H1 (cell line): Measurements from ENCODE around the gene RFTN2. TPM values are rescaled to one million over a fixed set of nuclear protein-coding genes. Genes with fewer than 3 reads are reported as not detected.
A peak's percentile ranks its signal among the peaks of the same experiment; 100 is the strongest.

Experiments
- CTCF ChIA-PET: fragments of 300-600 bp; sonication (Branson Sonifier 250); formaldehyde crosslinking; loops from one replicate; lab custom pipeline; 2021; ENCODE audit not compliant: partially characterized antibody; lab: Charles Lee
- POLR2A ChIA-PET: fragments of 300-600 bp; sonication (Branson Sonifier 250); formaldehyde crosslinking; loops from one replicate; lab custom pipeline; 2021; ENCODE audit warnings: inconsistent platforms; ENCODE audit not compliant: partially characterized antibody; lab: Charles Lee
- DNase-seq, 2 experiments: peaks; one replicate each; pipeline versions ENCODE4 v3.0.0 to v3.0.0-alpha.2; 2010 to 2022; ENCODE audit warnings: low spot score in 2 of 2, low read depth in 1 of 2, mixed read lengths in 1 of 2
- FAIRE-seq: peaks from 2 replicates; lab custom pipeline; 2011; peaks lifted over from hg19 to GRCh38; lab: Jason Lieb, UNC
- H2AFZ ChIP-seq: 2 replicates; pipeline ENCODE4 v1.8.1; 2012; ENCODE audit warnings: low read length, inconsistent platforms
- H2AK5ac ChIP-seq: 2 replicates; pipeline ENCODE4 v1.6.1; 2013; ENCODE audit warnings: low read depth, low read length
- H2BK120ac ChIP-seq: replicated peaks from 2 replicates; pipeline ENCODE3; 2013; ENCODE audit warnings: low read depth, low read length, inconsistent platforms
- H2BK12ac ChIP-seq: 2 replicates; pipeline ENCODE4 v1.6.1; 2013; ENCODE audit warnings: low read depth, low read length
- H2BK15ac ChIP-seq: 2 replicates; pipeline ENCODE4 v1.6.1; 2013; ENCODE audit warnings: low read length
- H2BK20ac ChIP-seq: 2 replicates; pipeline ENCODE4 v1.6.1; 2013; ENCODE audit warnings: low read length
- H2BK5ac ChIP-seq: 2 replicates; pipeline ENCODE4 v1.6.1; 2013; ENCODE audit warnings: low read depth, low read length
- H3K14ac ChIP-seq: 2 replicates; pipeline ENCODE4 v1.6.1; 2013; ENCODE audit warnings: inconsistent platforms; ENCODE audit not compliant: insufficient read length
- H3K18ac ChIP-seq: 2 replicates; pipeline ENCODE4 v1.6.1; 2013; ENCODE audit warnings: low read length; ENCODE audit errors: extremely low read depth
- H3K23ac ChIP-seq: 2 replicates; pipeline ENCODE4 v1.6.1; 2013; ENCODE audit warnings: inconsistent platforms; ENCODE audit not compliant: insufficient read length
- H3K23me2 ChIP-seq: 2 replicates; pipeline ENCODE4 v1.6.1; 2013; ENCODE audit warnings: low read depth, low read length
- H3K27ac ChIP-seq: 2 replicates; pipeline ENCODE4 v1.6.1; 2011; ENCODE audit warnings: low read depth, low read length, inconsistent platforms
- H3K27me3 ChIP-seq, 4 experiments: replicated peaks in 1 of 4; 1 replicate in 1 of 4; 2 replicates in 3 of 4; pipeline versions ENCODE4 v1.6.1 to v1.8.1; 2011 to 2013; ENCODE audit warnings: low read length in 3 of 4, mild to moderate bottlenecking in 3 of 4, inconsistent platforms in 2 of 4, mixed read lengths in 2 of 4, moderate library complexity in 1 of 4; ENCODE audit not compliant: control insufficient read depth in 3 of 4, insufficient read depth in 3 of 4; ENCODE audit errors: extremely low read depth in 1 of 4
- H3K36me3 ChIP-seq, 4 experiments: 2 replicates each; pipeline versions ENCODE4 v1.6.1 to v1.8.1; 2011 to 2013; ENCODE audit warnings: mild to moderate bottlenecking in 4 of 4, low read length in 3 of 4, moderate library complexity in 2 of 4, control low read depth in 1 of 4, inconsistent platforms in 1 of 4; ENCODE audit not compliant: insufficient read depth in 4 of 4, control insufficient read depth in 2 of 4
- H3K4ac ChIP-seq: replicated peaks from 2 replicates; pipeline ENCODE3; 2013; ENCODE audit warnings: low read length, low read depth, mixed read lengths, inconsistent platforms; ENCODE audit not compliant: insufficient read length
- H3K4me1 ChIP-seq, 4 experiments: replicated peaks in 1 of 4; 1 replicate in 1 of 4; 2 replicates in 3 of 4; pipeline versions ENCODE4 v1.6.1 to v1.8.1; 2011 to 2013; ENCODE audit warnings: low read length in 3 of 4, inconsistent platforms in 2 of 4, mixed read lengths in 1 of 4; ENCODE audit not compliant: insufficient read depth in 4 of 4, control insufficient read depth in 3 of 4
- H3K4me2 ChIP-seq, 2 experiments: 2 replicates each; pipeline versions ENCODE4 v1.6.1 to v1.8.1; 2011 to 2013; ENCODE audit warnings: low read depth in 2 of 2, low read length in 2 of 2, control low read depth in 1 of 2, inconsistent platforms in 1 of 2, mild to moderate bottlenecking in 1 of 2; ENCODE audit not compliant: insufficient read depth in 1 of 2
- H3K4me3 ChIP-seq, 4 experiments: fragments of 200-600, 300-600 bp in 1 of 4; sonication (generic), shearing (Covaris generic), sonication (Bioruptor Twin) in 1 of 4; 2 replicates each; pipeline versions ENCODE4 v1.5.1 to v1.8.1; 2011 to 2016; ENCODE audit warnings: low read length in 4 of 4, low read depth in 3 of 4, control low read depth in 2 of 4, inconsistent platforms in 2 of 4, mild to moderate bottlenecking in 2 of 4, mixed read lengths in 1 of 4, moderate library complexity in 1 of 4; ENCODE audit not compliant: insufficient read depth in 2 of 4; ENCODE audit errors: extremely low read depth in 1 of 4
- H3K56ac ChIP-seq: replicated peaks from 2 replicates; pipeline ENCODE3; 2013; ENCODE audit warnings: low read depth, mild to moderate bottlenecking, mixed read lengths, low read length, inconsistent platforms; ENCODE audit not compliant: insufficient read length
- H3K79me1 ChIP-seq: 2 replicates; pipeline ENCODE4 v1.6.1; 2013; ENCODE audit warnings: low read depth, low read length, control low read depth
- H3K79me2 ChIP-seq, 2 experiments: 2 replicates each; pipeline versions ENCODE4 v1.6.1 to v1.8.1; 2012 to 2013; ENCODE audit warnings: low read length in 2 of 2, mild to moderate bottlenecking in 2 of 2, inconsistent platforms in 1 of 2; ENCODE audit not compliant: insufficient read depth in 2 of 2, control insufficient read depth in 1 of 2
- H3K9ac ChIP-seq, 4 experiments: replicated peaks in 1 of 4; 1 replicate in 1 of 4; 2 replicates in 3 of 4; pipeline versions ENCODE4 v1.6.1 to v1.8.1; 2011 to 2013; ENCODE audit warnings: low read depth in 3 of 4, low read length in 3 of 4, control low read depth in 2 of 4, mild to moderate bottlenecking in 2 of 4, moderate library complexity in 2 of 4, inconsistent platforms in 1 of 4; ENCODE audit errors: extremely low read depth in 1 of 4
- H3K9me3 ChIP-seq, 2 experiments: 2 replicates each; pipeline versions ENCODE4 v1.6.1 to v1.8.1; 2012 to 2013; ENCODE audit warnings: mild to moderate bottlenecking in 2 of 2, moderate library complexity in 2 of 2, control low read depth in 1 of 2, inconsistent platforms in 1 of 2, low read depth in 1 of 2, low read length in 1 of 2, mixed read lengths in 1 of 2; ENCODE audit not compliant: insufficient read depth in 2 of 2
- H4K20me1 ChIP-seq, 2 experiments: replicated peaks in 1 of 2; 2 replicates each; pipeline versions ENCODE3 to v1.8.1; 2011 to 2013; ENCODE audit warnings: inconsistent platforms in 2 of 2, low read length in 2 of 2, mild to moderate bottlenecking in 1 of 2; ENCODE audit not compliant: insufficient read depth in 2 of 2, control insufficient read depth in 1 of 2
- H4K5ac ChIP-seq: 2 replicates; pipeline ENCODE4 v1.6.1; 2013; ENCODE audit warnings: low read length, low read depth, mixed read lengths, inconsistent platforms; ENCODE audit not compliant: insufficient read length
- H4K8ac ChIP-seq: 2 replicates; pipeline ENCODE4 v1.8.0; 2013; ENCODE audit warnings: mild to moderate bottlenecking, moderate library complexity, low read length, inconsistent platforms; ENCODE audit not compliant: insufficient read depth; ENCODE audit errors: extremely low read depth
- H4K91ac ChIP-seq: replicated peaks from 2 replicates; pipeline ENCODE3; 2013; ENCODE audit warnings: low read length, mixed read lengths, inconsistent platforms; ENCODE audit not compliant: insufficient read length
- BACH1 ChIP-seq: IDR thresholded peaks from 2 replicates; pipeline ENCODE4 v1.6.1; 2012; ENCODE audit warnings: low read length, improper control_type of control experiment
- FOSL1 ChIP-seq: IDR thresholded peaks from 2 replicates; pipeline ENCODE4 v1.6.1; 2011; ENCODE audit warnings: mild to moderate bottlenecking, low read depth, low read length, moderate library complexity; ENCODE audit not compliant: insufficient read depth
- GABPA ChIP-seq: IDR thresholded peaks from 2 replicates; pipeline ENCODE4 v1.6.1; 2011; ENCODE audit warnings: mild to moderate bottlenecking, low read length, moderate library complexity, borderline replicate concordance; ENCODE audit not compliant: insufficient read depth
- HDAC6 ChIP-seq: IDR thresholded peaks from one replicate; pipeline ENCODE4 v1.7.1; 2012; ENCODE audit warnings: low read depth, mild to moderate bottlenecking, inconsistent platforms, low read length, moderate library complexity
- POLR2AphosphoS5 ChIP-seq: IDR thresholded peaks from 2 replicates; pipeline ENCODE4 v1.6.1; 2011; ENCODE audit warnings: low read depth, low read length
- SP4 ChIP-seq: IDR thresholded peaks from 2 replicates; pipeline ENCODE4 v1.6.1; 2012; ENCODE audit warnings: low read length, inconsistent platforms
- SRF ChIP-seq: IDR thresholded peaks from 2 replicates; pipeline ENCODE4 v1.6.1; 2011; ENCODE audit warnings: mild to moderate bottlenecking, low read depth, low read length, moderate library complexity
- SUZ12 ChIP-seq: fragments of 200-600 bp; sonication (generic); IDR thresholded peaks from 2 replicates; pipeline ENCODE4 v1.6.1; 2012; ENCODE audit warnings: mild to moderate bottlenecking, inconsistent platforms, low read length, moderate library complexity, mixed read lengths
- ZNF274 ChIP-seq: IDR thresholded peaks from 2 replicates; pipeline ENCODE4 v1.7.0; 2012; ENCODE audit warnings: low read length, borderline replicate concordance; ENCODE audit errors: extremely low read depth
- WGBS, 2 experiments: shearing (Covaris generic) in 1 of 2; methylation state at CpG; one replicate each; pipeline versions ENCODE4 v1.1.6 to v1.1.7; 2013 to 2015; ENCODE audit warnings: low lambda C conversion rate in 2 of 2, mixed read lengths in 2 of 2, inconsistent platforms in 1 of 2, low coverage in 1 of 2, missing lambda C conversion rate in 1 of 2; ENCODE audit not compliant: insufficient replicate concordance in 2 of 2, insufficient coverage in 1 of 2, insufficient read length in 1 of 2; ENCODE audit errors: extremely low coverage in 1 of 2, missing lambda C conversion rate in 1 of 2; 5-methylcytosine and 5-hydroxymethylcytosine counted together
- polyA plus RNA-seq, 7 experiments: library from polyadenylated mRNA; depleted of rRNA in 3 of 7; stranded (reverse) in 5 of 7; unstranded in 2 of 7; fragments of >200 nt in 5 of 7; fragments of 200-250 nt in 2 of 7; gene quantifications; 1 replicate in 5 of 7; 2 replicates in 1 of 7; 4 replicates in 1 of 7; pipeline versions ENCODE4 v1.2.1 to v1.2.3, GENCODE V29; 2011 to 2013; ENCODE audit warnings: missing spikeins in 2 of 7, mixed read lengths in 2 of 7
- total RNA-seq: library from RNA; stranded (reverse); fragmentation: NEBNext Ultra II Directional; extraction: Animal tissue kit (Norgen Biotek cat#: 25700); gene quantifications from 2 replicates; pipeline ENCODE4 v1.2.1, GENCODE V29; 2021

RFTN2 gene
- total and polyA plus RNA-seq, 2 of the 8 experiments (the other 6 are each of a cell fraction or from before 2014, with no cell fraction given), result 2.3 to 2.4 TPM

DNA sequence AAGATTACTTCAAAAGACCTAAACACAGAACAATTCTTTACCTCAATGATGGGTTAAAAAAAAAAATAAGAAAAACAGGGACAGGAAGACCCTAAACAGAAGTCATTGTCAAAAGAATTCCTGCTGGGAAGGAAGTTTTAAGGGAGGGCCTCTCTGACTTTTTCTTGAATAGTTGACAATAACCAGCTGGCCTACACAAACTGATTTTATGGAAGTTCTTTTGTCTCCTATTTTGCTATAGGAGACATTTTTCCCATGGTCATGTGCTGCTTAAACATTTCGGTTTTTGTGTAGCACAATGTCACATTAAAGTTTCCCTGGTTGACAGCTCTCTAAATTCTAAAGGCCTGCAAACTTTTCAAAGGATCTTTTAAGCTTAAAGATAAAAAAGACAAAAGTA is 55.3 kb downstream of the RFTN2 start:
- Histone ChIP-seq H2BK120ac (no peak overlapping the region), H3K4me2 (peak overlapping the region in 1 of 2 experiments; percentile 23; a peak in 1 of 4 replicates), H2BK15ac (no peak overlapping the region), H3K23me2 (no peaks in the 10 kb centered on the region), H3K79me2 (no peaks in the 10 kb centered on the region), H3K56ac (no peak overlapping the region), H3K18ac (no peak overlapping the region), H2AFZ (no peak overlapping the region), H4K91ac (no peak overlapping the region), H3K27ac (no peak overlapping the region), H3K4me1 (peaks cover 0 to 3% (median 0%) of the 10 kb centered on the region in 4 experiments; a peak in 2 of 7 replicates), H4K20me1 (no peaks in the 10 kb centered on the region), H4K8ac (no peak overlapping the region), H3K4me3 (no peak overlapping the region), H3K14ac (no peak overlapping the region), H3K9ac (no peak overlapping the region), H2BK12ac (no peak overlapping the region), H3K79me1 (no peaks in the 10 kb centered on the region), H2BK5ac (no peak overlapping the region), H3K23ac (no peak overlapping the region), H3K36me3 (no peaks in the 10 kb centered on the region), H3K9me3 (no peaks in the 10 kb centered on the region), H4K5ac (no peak overlapping the region), H3K27me3 (no peaks in the 10 kb centered on the region), H2AK5ac (no peak overlapping the region), H2BK20ac (no peak overlapping the region), H3K4ac (no peak overlapping the region)
- no peak for DNase-seq
- ChIA-PET CTCF (no interaction called here), POLR2A (interaction anchor here (1.0 kb wide), 1 partner anchor 121 kb away, joined by 3 read pairs; no protein-coding TSS in a partner anchor)
- WGBS, 2 experiments, result 68% methylated on average over 1 of the region's 1 CpG; no CpG with 5 or more reads in 1 of the 2 experiments
- TF ChIP-seq SP4, result no peak
- no peak for TF ChIP-seq SUZ12
- TF ChIP-seq HDAC6, result no peak
- no peak for TF ChIP-seq BACH1
- TF ChIP-seq ZNF274, result no peak
- no peak for TF ChIP-seq FOSL1
- TF ChIP-seq GABPA, result no peak
- no peak for TF ChIP-seq POLR2AphosphoS5
- TF ChIP-seq SRF, result no peak
- no peak for FAIRE-seq
